ENCODE measurements around the gene GLDN.

- TF ChIP-seq POLR2AphosphoS5 (IDR thresholded peaks at IDR 0.05; ENCODE audit: low read depth, low read length): no peak
- TF ChIP-seq, protein P1, sequence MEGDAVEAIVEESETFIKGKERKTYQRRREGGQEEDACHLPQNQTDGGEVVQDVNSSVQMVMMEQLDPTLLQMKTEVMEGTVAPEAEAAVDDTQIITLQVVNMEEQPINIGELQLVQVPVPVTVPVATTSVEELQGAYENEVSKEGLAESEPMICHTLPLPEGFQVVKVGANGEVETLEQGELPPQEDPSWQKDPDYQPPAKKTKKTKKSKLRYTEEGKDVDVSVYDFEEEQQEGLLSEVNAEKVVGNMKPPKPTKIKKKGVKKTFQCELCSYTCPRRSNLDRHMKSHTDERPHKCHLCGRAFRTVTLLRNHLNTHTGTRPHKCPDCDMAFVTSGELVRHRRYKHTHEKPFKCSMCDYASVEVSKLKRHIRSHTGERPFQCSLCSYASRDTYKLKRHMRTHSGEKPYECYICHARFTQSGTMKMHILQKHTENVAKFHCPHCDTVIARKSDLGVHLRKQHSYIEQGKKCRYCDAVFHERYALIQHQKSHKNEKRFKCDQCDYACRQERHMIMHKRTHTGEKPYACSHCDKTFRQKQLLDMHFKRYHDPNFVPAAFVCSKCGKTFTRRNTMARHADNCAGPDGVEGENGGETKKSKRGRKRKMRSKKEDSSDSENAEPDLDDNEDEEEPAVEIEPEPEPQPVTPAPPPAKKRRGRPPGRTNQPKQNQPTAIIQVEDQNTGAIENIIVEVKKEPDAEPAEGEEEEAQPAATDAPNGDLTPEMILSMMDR (IDR thresholded peaks at IDR 0.05): no peak
These were observed 45.7 kb downstream of the GLDN start for GRCh38 chr15:51386960-51387698.
